A549 (cell line): ENCODE measurements around the gene NNAT.

ENCODE experiments used
- FOSL2 ChIP-seq, 2 experiments: fragments of 450-650 bp in 1 of 2; fragments of >200 bp in 1 of 2; sonication (Bioruptor Twin) in 1 of 2; formaldehyde crosslinking; IDR thresholded peaks; 2 replicates each; pipeline versions ENCODE4 v1.5.0 to v1.6.1; 2016 to 2020; ENCODE audit warnings: mild to moderate bottlenecking in 1 of 2, moderate library complexity in 1 of 2
- KDM1A ChIP-seq: fragments of 200-600 bp; sonication (generic); IDR thresholded peaks from 2 replicates; pipeline ENCODE4 v1.6.1; 2016; ENCODE audit warnings: low read depth, mild to moderate bottlenecking

GRCh38 chr20:37477041-37477440 lies 44.0 kb upstream of the NNAT start:
- TF ChIP-seq KDM1A (no peak), FOSL2 (IDR thresholded peaks at IDR 0.05) (no peak), FOSL2 (CRISPR knock-in tag; IDR thresholded peaks at IDR 0.05) (no peak)
